SK-N-SH treated with all-trans-retinoic acid at 6 μM for 48 hours (cell line): ENCODE results near the gene MYO9B.

ENCODE experiments used
- ATAC-seq: fragments of 200-7000 bp; cut with Tn5 transposase; 3 replicates; pipeline ENCODE4 v1.9.1; 2020; ENCODE audit warnings: mild to moderate bottlenecking, moderate library complexity
- ARNTL ChIP-seq: fragments of 450-650 bp; formaldehyde crosslinking; IDR thresholded peaks from 2 replicates; pipeline ENCODE4 v1.5.0; 2020; ENCODE audit warnings: low read depth, mild to moderate bottlenecking, moderate library complexity, borderline replicate concordance
- BACH2 ChIP-seq: fragments of 250-450 bp; sonication (Bioruptor Pico); IDR thresholded peaks from 2 replicates; pipeline ENCODE4 v1.9.0; 2021; ENCODE audit warnings: mild to moderate bottlenecking, borderline replicate concordance
- CREB5 ChIP-seq: fragments of 250-450 bp; sonication (Bioruptor Pico); IDR thresholded peaks from 2 replicates; pipeline ENCODE4 v1.5.1; 2020; ENCODE audit warnings: low read depth, mild to moderate bottlenecking, moderate library complexity
- CSDC2 ChIP-seq: fragments of 250-450 bp; sonication (Bioruptor Pico); IDR thresholded peaks from 2 replicates; pipeline ENCODE4 v1.5.0; 2020; ENCODE audit warnings: mild to moderate bottlenecking, moderate library complexity
- CSRNP3 ChIP-seq: fragments of 250-450 bp; sonication (Bioruptor Pico); IDR thresholded peaks from 2 replicates; pipeline ENCODE4 v1.5.1; 2021; ENCODE audit warnings: mild to moderate bottlenecking, moderate library complexity
- ESRRG ChIP-seq: fragments of 250-450 bp; sonication (Bioruptor Pico); IDR thresholded peaks from 2 replicates; pipeline ENCODE4 v1.6.1; 2021; ENCODE audit warnings: mild to moderate bottlenecking
- GLIS3 ChIP-seq: fragments of 250-450 bp; sonication (Bioruptor Pico); IDR thresholded peaks from 2 replicates; pipeline ENCODE4 v1.5.0; 2020; ENCODE audit warnings: mild to moderate bottlenecking, moderate library complexity
- ISL1 ChIP-seq: fragments of 250-450 bp; sonication (Bioruptor Pico); IDR thresholded peaks from 2 replicates; pipeline ENCODE4 v2.1.2; 2022; ENCODE audit warnings: mild to moderate bottlenecking, moderate library complexity
- OSR1 ChIP-seq: fragments of 250-450 bp; sonication (Bioruptor Pico); IDR thresholded peaks from 2 replicates; pipeline ENCODE4 v1.8.0; 2022; ENCODE audit warnings: moderate library complexity, mild to moderate bottlenecking, inconsistent platforms
- PATZ1 ChIP-seq: fragments of 250-450 bp; sonication (Bioruptor Pico); IDR thresholded peaks from 2 replicates; pipeline ENCODE4 v1.8.0; 2020; ENCODE audit warnings: mild to moderate bottlenecking, moderate library complexity, borderline replicate concordance
- POU6F1 ChIP-seq: fragments of 250-450 bp; sonication (Bioruptor Pico); IDR thresholded peaks from 2 replicates; pipeline ENCODE4 v1.8.0; 2021; ENCODE audit warnings: low read depth, mild to moderate bottlenecking, moderate library complexity, borderline replicate concordance
- PPARA ChIP-seq: fragments of 250-450 bp; sonication (Bioruptor Pico); IDR thresholded peaks from 2 replicates; pipeline ENCODE4 v1.5.0; 2020; ENCODE audit warnings: mild to moderate bottlenecking, borderline replicate concordance
- RARB ChIP-seq: fragments of 250-450 bp; sonication (Bioruptor Pico); IDR thresholded peaks from 2 replicates; pipeline ENCODE4 v1.8.0; 2021; ENCODE audit warnings: mild to moderate bottlenecking, moderate library complexity
- SNAI2 ChIP-seq: fragments of 250-450 bp; sonication (Bioruptor Pico); IDR thresholded peaks from 2 replicates; pipeline ENCODE4 v1.5.0; 2020; ENCODE audit warnings: mild to moderate bottlenecking, moderate library complexity
- TCF4 ChIP-seq: fragments of 250-450 bp; sonication (Bioruptor Pico); IDR thresholded peaks from 2 replicates; pipeline ENCODE4 v1.8.0; 2021; ENCODE audit warnings: mild to moderate bottlenecking, moderate library complexity, borderline replicate concordance
- TOX ChIP-seq: fragments of 250-450 bp; sonication (Bioruptor Pico); IDR thresholded peaks from 2 replicates; pipeline ENCODE4 v1.8.0; 2021; ENCODE audit warnings: mild to moderate bottlenecking, moderate library complexity, borderline replicate concordance
- TSHZ2 ChIP-seq: fragments of 250-450 bp; sonication (Bioruptor Pico); IDR thresholded peaks from 2 replicates; pipeline ENCODE4 v1.5.0; 2020; ENCODE audit warnings: mild to moderate bottlenecking, moderate library complexity
- ZC3H10 ChIP-seq: fragments of 250-450 bp; sonication (Bioruptor Pico); IDR thresholded peaks from 2 replicates; pipeline ENCODE4 v1.5.1; 2021; ENCODE audit warnings: mild to moderate bottlenecking, moderate library complexity
- ZFP3 ChIP-seq: fragments of 250-450 bp; sonication (Bioruptor Pico); IDR thresholded peaks from 2 replicates; pipeline ENCODE4 v1.5.0; 2020; ENCODE audit warnings: mild to moderate bottlenecking, moderate library complexity
- ZFP30 ChIP-seq: fragments of 450-650 bp; formaldehyde crosslinking; IDR thresholded peaks from 2 replicates; pipeline ENCODE4 v1.5.0; 2022; ENCODE audit warnings: mild to moderate bottlenecking, moderate library complexity
- ZNF565 ChIP-seq: fragments of 450-650 bp; formaldehyde crosslinking; conservative IDR thresholded peaks from 2 replicates; pipeline ENCODE4 v1.5.0; 2020; ENCODE audit warnings: low read depth, mild to moderate bottlenecking, moderate library complexity
- ZNF70 ChIP-seq: fragments of 450-650 bp; formaldehyde crosslinking; IDR thresholded peaks from 2 replicates; pipeline ENCODE4 v1.5.0; 2020; ENCODE audit warnings: mild to moderate bottlenecking, moderate library complexity
- ZNF8 ChIP-seq: fragments of 450-650 bp; formaldehyde crosslinking; IDR thresholded peaks from 2 replicates; pipeline ENCODE4 v1.5.0; 2020; ENCODE audit warnings: mild to moderate bottlenecking, moderate library complexity

Gene MYO9B

GRCh38 chr19:17125062-17125727 is 49.6 kb downstream of the MYO9B start:
- TF ChIP-seq PPARA (CRISPR knock-in tag): no peak
- TF ChIP-seq ZFP3 (CRISPR knock-in tag): no peak
- TF ChIP-seq ZNF70 (CRISPR knock-in tag): no peak
- no peak for TF ChIP-seq RARB (CRISPR knock-in tag)
- no peak for TF ChIP-seq ESRRG (CRISPR knock-in tag)
- TF ChIP-seq BACH2: no peak
- peak; percentile 43 for ATAC-seq

GRCh38 chr19:17125728-17126677 is 50.4 kb downstream of the MYO9B start:
- no peak for TF ChIP-seq ZNF565 (CRISPR knock-in tag)
- TF ChIP-seq ZNF8 (CRISPR knock-in tag): no peak
- TF ChIP-seq TSHZ2 (CRISPR knock-in tag): peak; percentile 68; the same call in 1 of the 2 replicates
- TF ChIP-seq TOX (CRISPR knock-in tag): no peak
- TF ChIP-seq TCF4 (CRISPR knock-in tag): peak; percentile 35; the same call in 1 of the 2 replicates
- peak; percentile 42; the same call in 1 of the 2 replicates for TF ChIP-seq ZFP3 (CRISPR knock-in tag)
- TF ChIP-seq PATZ1 (CRISPR knock-in tag): no peak
- TF ChIP-seq ESRRG (CRISPR knock-in tag): no peak
- no peak for TF ChIP-seq ZC3H10
- no peak for TF ChIP-seq CREB5
- TF ChIP-seq ZNF70 (CRISPR knock-in tag): no peak
- TF ChIP-seq CSDC2 (CRISPR knock-in tag): 0 out of 2 replicates have a peak, but pooled peaks have one; percentile 63
- TF ChIP-seq PPARA (CRISPR knock-in tag): no peak
- TF ChIP-seq POU6F1 (CRISPR knock-in tag): no peak
- TF ChIP-seq OSR1 (CRISPR knock-in tag): no peak
- no peak for TF ChIP-seq BACH2
- TF ChIP-seq SNAI2: no peak; the same call in 1 of the 2 replicates
- TF ChIP-seq RARB (CRISPR knock-in tag): no peak
- TF ChIP-seq ISL1 (CRISPR knock-in tag): no peak; the same call in 1 of the 2 replicates
- no peak for TF ChIP-seq ARNTL (CRISPR knock-in tag)
- no peak for TF ChIP-seq GLIS3 (CRISPR knock-in tag)
- no peak for TF ChIP-seq CSRNP3
- no peak for TF ChIP-seq ZFP30 (CRISPR knock-in tag)
- TF ChIP-seq, all 23 proteins: peak for 4
- peak; percentile 78 for ATAC-seq
